ENCODE results near the gene HIBCH.

HIBCH gene

GRCh38 chr2:190185380-190185779 is 134.2 kb downstream of the HIBCH start:
- TF ChIP-seq CTCF (IDR thresholded peaks at IDR 0.05), result no peak
- TF ChIP-seq ZFX (IDR thresholded peaks at IDR 0.05; ENCODE audit: borderline replicate concordance), result no peak
- no peak overlapping the region for H3K27ac ChIP-seq

GRCh38 chr2:190184460-190184859 is 135.2 kb downstream of the HIBCH start:
- TF ChIP-seq CTCF (IDR thresholded peaks at IDR 0.05) (no peak), ZFX (IDR thresholded peaks at IDR 0.05; ENCODE audit: borderline replicate concordance) (no peak)

DNA sequence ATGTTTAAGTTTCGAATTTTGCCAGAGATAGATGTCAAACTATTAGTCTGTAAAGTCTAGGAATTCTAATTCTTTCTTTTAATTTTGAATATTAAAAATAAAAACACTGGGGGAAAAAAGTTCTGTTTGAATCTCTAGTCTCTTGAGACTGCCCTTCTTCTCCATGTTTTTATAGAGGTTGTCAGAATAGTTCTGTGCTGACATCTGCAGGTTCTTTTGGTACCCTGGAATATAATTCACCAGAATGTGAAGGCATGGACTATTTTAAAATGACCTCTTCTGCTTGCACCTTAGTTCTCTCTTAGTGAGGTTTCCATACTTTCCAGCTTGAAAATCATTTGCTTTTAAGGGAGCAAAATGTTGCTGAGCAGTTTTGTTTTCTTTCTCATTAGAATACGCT is 136.1 kb downstream of the HIBCH start:
- H3K27ac ChIP-seq, result no peak overlapping the region
- no peak for TF ChIP-seq CTCF (IDR thresholded peaks at IDR 0.05)
- TF ChIP-seq ZFX (IDR thresholded peaks at IDR 0.05; ENCODE audit: borderline replicate concordance), result no peak

More at GRCh38 chr2:190184460-190184859, 135.2 kb downstream of the HIBCH start:
- H3K27ac ChIP-seq, result no peak overlapping the region

GRCh38 chr2:190182071-190182524 is 137.5 kb downstream of the HIBCH start:
- TF ChIP-seq CTCF (IDR thresholded peaks at IDR 0.05) (no peak), ZFX (IDR thresholded peaks at IDR 0.05; ENCODE audit: borderline replicate concordance) (no peak)
- no peak overlapping the region for H3K27ac ChIP-seq

DNA sequence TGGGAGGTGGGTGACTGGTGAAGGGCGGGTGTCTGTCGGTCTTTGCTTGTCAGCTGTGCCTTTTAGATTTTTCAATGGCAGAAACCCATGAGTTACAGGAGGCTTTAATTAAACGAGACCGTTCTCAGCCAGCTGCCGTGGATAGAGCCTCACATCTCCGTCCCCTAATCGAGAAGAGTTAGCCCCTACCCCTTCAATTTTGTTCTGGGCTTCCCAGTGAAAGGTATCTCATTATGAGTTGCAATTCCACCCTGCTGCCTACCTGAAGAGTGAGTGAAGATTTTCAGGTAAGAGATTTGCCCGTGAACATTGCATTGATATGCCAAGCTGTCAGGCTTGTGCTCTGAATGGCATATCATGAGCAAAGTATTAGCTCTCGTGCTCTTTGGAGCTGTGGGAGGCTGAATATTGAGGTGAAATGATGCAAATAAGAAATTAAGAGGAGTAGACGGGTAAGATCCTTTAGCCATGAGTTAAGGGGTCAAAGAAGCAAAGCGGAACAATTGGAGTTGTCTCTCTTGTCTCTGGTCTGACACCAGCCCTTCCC is 138.4 kb downstream of the HIBCH start:
- H3K27ac ChIP-seq, result no peak overlapping the region

DNA sequence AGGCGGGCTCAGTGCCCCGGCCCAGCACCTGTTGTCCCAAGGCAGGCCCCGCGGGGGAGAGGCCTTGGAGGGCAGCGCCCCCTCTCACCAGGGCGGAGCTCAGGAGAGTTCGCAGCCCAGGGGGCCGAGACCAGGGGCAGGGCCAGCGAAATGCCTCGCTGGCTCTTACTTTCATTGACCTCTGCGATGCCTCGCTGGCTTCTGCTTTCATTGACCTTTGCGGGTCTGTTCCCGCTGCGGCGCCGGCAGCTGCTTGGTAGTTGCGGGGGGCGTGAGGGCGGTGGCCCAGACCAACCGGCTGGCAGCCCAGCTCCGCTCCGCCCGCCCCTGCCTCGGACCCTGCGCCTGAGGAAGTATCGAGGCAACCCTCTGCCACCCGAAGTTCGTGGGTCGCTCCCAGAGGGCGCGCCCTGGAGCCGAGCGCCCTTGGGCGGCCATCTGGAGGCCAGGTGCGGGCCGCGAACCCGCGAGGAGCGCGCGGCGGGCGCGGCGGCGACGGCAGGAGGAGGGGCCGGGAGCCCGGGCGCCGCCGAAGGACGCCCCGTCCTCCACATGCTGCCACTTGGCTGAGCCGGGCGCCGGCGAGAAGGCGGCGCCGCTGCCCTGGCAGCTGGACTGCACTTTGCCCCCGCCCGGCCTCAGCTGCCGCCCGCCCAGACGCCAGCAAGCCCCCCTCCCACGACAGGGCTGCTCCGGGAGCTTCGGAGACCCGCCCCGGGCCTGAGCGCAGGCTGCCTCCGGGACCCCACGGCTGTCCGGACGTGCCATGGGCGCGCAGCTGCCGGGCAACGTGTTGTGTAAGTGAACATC is 139.1 kb downstream of the HIBCH start:
- TF ChIP-seq CTCF (IDR thresholded peaks at IDR 0.05), result peak; percentile 28; the same call in 1 of the 2 replicates
- no peak for TF ChIP-seq ZFX (IDR thresholded peaks at IDR 0.05; ENCODE audit: borderline replicate concordance)
- no peak overlapping the region for H3K27ac ChIP-seq

More for the DNA sequence above, 138.4 kb downstream of the HIBCH start:
- TF ChIP-seq CTCF (IDR thresholded peaks at IDR 0.05) (no peak), ZFX (IDR thresholded peaks at IDR 0.05; ENCODE audit: borderline replicate concordance) (no peak)

- H3K27ac ChIP-seq, result no peak overlapping the region
- TF ChIP-seq CTCF (IDR thresholded peaks at IDR 0.05) (no peak; the same call in 1 of the 2 replicates), ZFX (IDR thresholded peaks at IDR 0.05; ENCODE audit: borderline replicate concordance) (no peak)
Measured at GRCh38 chr2:190179754-190180312, 139.8 kb downstream of the HIBCH start.
